D721Med (cell line): ENCODE results near the gene ARHGAP25.
A peak's percentile ranks its signal among the peaks of the same experiment; 100 is the strongest.

ENCODE experiments used
- DNase-seq: peaks from one replicate; pipeline ENCODE4 v3.0.0; 2011; ENCODE audit warnings: low spot score; ENCODE audit not compliant: insufficient read length
- FAIRE-seq: peaks from 2 replicates; lab custom pipeline; 2011; peaks lifted over from hg19 to GRCh38; lab: Jason Lieb, UNC
- TF ChIP-seq, protein P1 (sequence below): IDR thresholded peaks from 2 replicates; pipeline ENCODE4 v1.5.1; 2012; ENCODE audit warnings: mild to moderate bottlenecking, control low read depth; ENCODE audit not compliant: insufficient read depth; ENCODE audit errors: missing control alignments

Gene ARHGAP25

GRCh38 chr2:68709421-68709911 is 25.1 kb upstream of the ARHGAP25 start:
- DNase-seq = no peak
- TF ChIP-seq, protein P1, sequence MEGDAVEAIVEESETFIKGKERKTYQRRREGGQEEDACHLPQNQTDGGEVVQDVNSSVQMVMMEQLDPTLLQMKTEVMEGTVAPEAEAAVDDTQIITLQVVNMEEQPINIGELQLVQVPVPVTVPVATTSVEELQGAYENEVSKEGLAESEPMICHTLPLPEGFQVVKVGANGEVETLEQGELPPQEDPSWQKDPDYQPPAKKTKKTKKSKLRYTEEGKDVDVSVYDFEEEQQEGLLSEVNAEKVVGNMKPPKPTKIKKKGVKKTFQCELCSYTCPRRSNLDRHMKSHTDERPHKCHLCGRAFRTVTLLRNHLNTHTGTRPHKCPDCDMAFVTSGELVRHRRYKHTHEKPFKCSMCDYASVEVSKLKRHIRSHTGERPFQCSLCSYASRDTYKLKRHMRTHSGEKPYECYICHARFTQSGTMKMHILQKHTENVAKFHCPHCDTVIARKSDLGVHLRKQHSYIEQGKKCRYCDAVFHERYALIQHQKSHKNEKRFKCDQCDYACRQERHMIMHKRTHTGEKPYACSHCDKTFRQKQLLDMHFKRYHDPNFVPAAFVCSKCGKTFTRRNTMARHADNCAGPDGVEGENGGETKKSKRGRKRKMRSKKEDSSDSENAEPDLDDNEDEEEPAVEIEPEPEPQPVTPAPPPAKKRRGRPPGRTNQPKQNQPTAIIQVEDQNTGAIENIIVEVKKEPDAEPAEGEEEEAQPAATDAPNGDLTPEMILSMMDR = peak; percentile 60
- FAIRE-seq = peak; percentile 25

- TF ChIP-seq, protein P1 = no peak
- no peak for DNase-seq
- no peak for FAIRE-seq
These were observed 24.3 kb upstream of the ARHGAP25 start for GRCh38 chr2:68710336-68710735.

GRCh38 chr2:68710756-68711155 is 23.9 kb upstream of the ARHGAP25 start:
- FAIRE-seq (no peak), DNase-seq (no peak)
- TF ChIP-seq, protein P1 = no peak

DNA sequence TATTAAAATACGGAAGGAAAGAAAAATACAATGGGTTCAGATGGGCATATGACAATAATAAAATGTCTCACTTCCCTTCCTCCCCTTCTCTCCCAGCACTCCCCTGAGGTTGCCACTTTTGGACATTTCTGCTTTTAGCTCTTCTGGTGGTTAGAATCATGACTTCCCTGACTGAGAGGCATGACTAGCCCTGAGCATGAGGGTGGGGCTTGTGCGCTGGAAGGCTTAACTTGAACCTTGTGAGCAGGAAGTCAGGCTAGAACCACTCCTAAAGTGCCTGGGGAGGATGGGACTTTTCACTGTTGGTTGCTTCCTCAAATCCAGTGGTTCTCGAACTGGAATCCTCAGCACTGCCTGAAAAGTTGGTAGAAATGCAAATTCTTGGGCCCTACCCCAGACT is 19.7 kb upstream of the ARHGAP25 start:
- no peak for DNase-seq
- FAIRE-seq = no peak
- TF ChIP-seq, protein P1 = no peak

GRCh38 chr2:68715353-68716041 is 19.1 kb upstream of the ARHGAP25 start:
- FAIRE-seq = no peak
- TF ChIP-seq, protein P1 = peak; percentile 72
- DNase-seq = peak; percentile 30

DNA sequence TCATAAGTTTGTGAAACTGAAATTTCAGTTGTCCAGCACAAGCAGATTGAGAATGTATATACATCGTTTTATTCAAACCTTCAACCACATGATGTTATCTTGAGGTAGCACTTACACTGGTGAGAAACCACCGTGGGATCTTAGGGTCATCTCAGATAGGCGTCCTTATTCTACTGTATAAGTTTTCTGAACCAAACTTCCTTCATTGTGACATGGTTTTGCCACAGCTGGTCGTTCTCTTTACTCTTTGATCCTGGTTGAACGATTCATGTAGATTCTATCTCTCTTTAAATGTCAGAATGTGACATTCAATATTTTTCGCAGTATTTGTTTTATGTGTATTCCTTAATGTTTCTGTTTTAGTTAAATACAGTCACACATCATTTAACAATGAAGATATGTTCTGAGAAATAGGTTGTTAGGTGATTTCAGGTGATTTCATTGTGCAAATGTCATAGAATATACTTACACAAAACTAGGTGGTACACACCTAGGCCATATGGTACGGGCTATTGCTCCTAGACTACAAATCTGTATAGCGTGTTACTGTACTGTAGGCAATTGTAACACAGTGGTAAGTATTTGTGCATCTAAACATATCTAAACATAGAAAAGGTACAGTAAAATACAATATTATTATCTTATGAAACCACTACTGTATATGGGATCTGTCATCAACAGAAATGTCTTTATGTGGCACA is 17.9 kb upstream of the ARHGAP25 start:
- TF ChIP-seq, protein P1 = no peak
- DNase-seq (no peak), FAIRE-seq (no peak)

DNA sequence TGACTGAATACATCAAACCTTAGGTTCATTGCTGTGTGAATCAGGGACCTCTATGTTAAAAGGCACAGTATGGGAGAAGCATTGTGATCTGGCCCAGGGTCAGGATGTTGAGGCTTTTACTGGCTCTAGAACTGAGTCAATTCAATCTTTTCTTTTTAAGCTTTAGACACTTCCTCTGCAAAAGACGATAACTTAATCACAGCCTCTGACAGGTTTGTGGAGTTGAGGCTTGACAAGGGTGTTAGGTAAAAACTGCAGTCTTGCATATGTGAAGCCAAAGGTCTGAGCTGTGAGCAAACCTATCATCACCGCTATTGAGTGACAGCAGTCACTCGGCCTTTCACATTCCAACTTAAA is 17.3 kb upstream of the ARHGAP25 start:
- FAIRE-seq = no peak
- DNase-seq = no peak
- TF ChIP-seq, protein P1 = no peak
